KMS-11 (cell line): ENCODE measurements around the gene SERPINB10.
A peak's percentile ranks its signal among the peaks of the same experiment; 100 is the strongest.
"Not testable (repeated sequence)": the region's sequence is repeated elsewhere in the genome, so short reads cannot be mapped to it uniquely, and the experiment has no call there.

ENCODE experiments used
- H2AFZ ChIP-seq: fragments of 200-600 bp; sonication (generic); 2 replicates; pipeline ENCODE4 v1.6.1; 2016; ENCODE audit warnings: antibody characterized with exemption, mixed run types, low read depth
- H3K27ac ChIP-seq: fragments of 200-600 bp; sonication (generic); 2 replicates; pipeline ENCODE4 v1.6.1; 2016; ENCODE audit warnings: mild to moderate bottlenecking, mixed run types
- H3K27me3 ChIP-seq: fragments of 200-600 bp; sonication (generic); 2 replicates; pipeline ENCODE4 v1.6.1; 2017; ENCODE audit warnings: mild to moderate bottlenecking, low read depth, mixed run types, moderate library complexity; ENCODE audit not compliant: insufficient read depth
- H3K36me3 ChIP-seq: fragments of 200-600 bp; sonication (generic); 2 replicates; pipeline ENCODE4 v1.6.1; 2017; ENCODE audit warnings: mild to moderate bottlenecking, mixed run types; ENCODE audit not compliant: insufficient read depth
- H3K4me1 ChIP-seq: fragments of 200-600 bp; sonication (generic); 2 replicates; pipeline ENCODE4 v1.6.1; 2016; ENCODE audit warnings: mild to moderate bottlenecking, low read depth, mixed run types; ENCODE audit not compliant: poor library complexity, severe bottlenecking
- H3K4me2 ChIP-seq: fragments of 200-600 bp; sonication (generic); 2 replicates; pipeline ENCODE4 v1.7.0; 2016; ENCODE audit warnings: mild to moderate bottlenecking, mixed run types
- H3K4me3 ChIP-seq: fragments of 200-600 bp; sonication (generic); IDR thresholded peaks from 2 replicates; pipeline ENCODE4 v1.6.1; 2017; ENCODE audit warnings: low read depth, low read length, mixed read lengths; ENCODE audit not compliant: insufficient read depth
- H3K79me2 ChIP-seq: fragments of 200-600 bp; sonication (generic); 2 replicates; pipeline ENCODE4 v1.6.1; 2016; ENCODE audit warnings: low read depth, mixed run types; ENCODE audit not compliant: insufficient read depth
- H3K9ac ChIP-seq: fragments of 200-600 bp; sonication (generic); 2 replicates; pipeline ENCODE4 v1.6.1; 2016; ENCODE audit warnings: mild to moderate bottlenecking, mixed run types
- H4K20me1 ChIP-seq: fragments of 200-600 bp; sonication (generic); 2 replicates; pipeline ENCODE4 v1.6.1; 2016; ENCODE audit warnings: mild to moderate bottlenecking, mixed run types; ENCODE audit not compliant: insufficient read depth
- CTCF ChIP-seq: fragments of 200-600 bp; sonication (generic); conservative IDR thresholded peaks from 2 replicates; pipeline ENCODE4 v1.6.1; 2017; ENCODE audit warnings: low read depth, mild to moderate bottlenecking, antibody characterized with exemption, low read length, moderate library complexity, mixed read lengths

The SERPINB10 gene

GRCh38 chr18:63936156-63936931 is 28.6 kb downstream of the SERPINB10 start:
- Histone ChIP-seq H3K9ac (peak overlapping the region; percentile 39; the same call in 1 of the 2 replicates), H2AFZ (peak overlapping the region; percentile 99), H3K27me3 (no peaks in the 10 kb centered on the region), H3K4me3 (no peak overlapping the region), H3K4me1 (peaks cover 4% of the 10 kb centered on the region), H4K20me1 (no peaks in the 10 kb centered on the region), H3K4me2 (peak overlapping the region; percentile 93), H3K36me3 (no peaks in the 10 kb centered on the region), H3K79me2 (no peaks in the 10 kb centered on the region), H3K27ac (no peak overlapping the region)
- peak; percentile 89 for TF ChIP-seq CTCF

- Histone ChIP-seq H3K4me2 (no peak overlapping the region; the same call in 1 of the 2 replicates), H3K36me3 (no peaks in the 10 kb centered on the region)
These were observed 29.2 kb downstream of the SERPINB10 start for GRCh38 chr18:63936932-63937393.

GRCh38 chr18:63940008-63940407 is 32.2 kb downstream of the SERPINB10 start:
- Histone ChIP-seq H3K4me1 (peaks cover 4% of the 10 kb centered on the region), H3K27me3 (no peaks in the 10 kb centered on the region), H3K27ac (no peak overlapping the region), H3K4me3 (no peak overlapping the region), H3K36me3 (no peaks in the 10 kb centered on the region), H3K4me2 (no peak overlapping the region), H4K20me1 (no peaks in the 10 kb centered on the region), H3K9ac (no peak overlapping the region), H3K79me2 (no peaks in the 10 kb centered on the region), H2AFZ (no peak overlapping the region)
- no peak for TF ChIP-seq CTCF

More at GRCh38 chr18:63936932-63937393, 29.2 kb downstream of the SERPINB10 start:
- H3K9ac ChIP-seq, result no peak overlapping the region
- no peaks in the 10 kb centered on the region for H3K27me3 ChIP-seq
- no peaks in the 10 kb centered on the region for H3K79me2 ChIP-seq
- no peak overlapping the region for H3K27ac ChIP-seq
- H2AFZ ChIP-seq, result peak overlapping the region; percentile 99
- no peak for TF ChIP-seq CTCF
- no peak overlapping the region for H3K4me3 ChIP-seq
- H3K4me1 ChIP-seq, result peaks cover 4% of the 10 kb centered on the region
- H4K20me1 ChIP-seq, result no peaks in the 10 kb centered on the region

- H3K4me1 ChIP-seq, H3K27ac ChIP-seq, H2AFZ ChIP-seq, H3K4me3 ChIP-seq, H3K36me3 ChIP-seq, H3K9ac ChIP-seq, H3K27me3 ChIP-seq, H4K20me1 ChIP-seq, H3K4me2 ChIP-seq, H3K79me2 ChIP-seq: not testable (repeated sequence)
These were observed 32.8 kb downstream of the SERPINB10 start for GRCh38 chr18:63940543-63941050.
